ENCODE measurements around the gene GALNT10. TPM values are rescaled to one million over a fixed set of nuclear protein-coding genes. Genes with fewer than 3 reads are reported as not detected.
A peak's percentile ranks its signal among the peaks of the same experiment; 100 is the strongest.

GALNT10 gene
- total RNA-seq, 1 donor from 2014 or later, result 178 TPM

- DNase-seq (ENCODE audit: extremely low spot score, unreplicated experiment), result no peak
- H3K27ac Mint-ChIP-seq (ENCODE audit: unreplicated experiment), result peak overlapping the region; percentile 40
- no peaks in the 10 kb centered on the region for H3K27me3 Mint-ChIP-seq (ENCODE audit: unreplicated experiment)
- no peak overlapping the region for H3K4me3 Mint-ChIP-seq (ENCODE audit: unreplicated experiment)
- TF ChIP-seq CTCF (IDR thresholded peaks at IDR 0.05), result no peak
- H3K36me3 Mint-ChIP-seq (ENCODE audit: unreplicated experiment), result peaks cover 22% of the 10 kb centered on the region
- H3K9me3 Mint-ChIP-seq (ENCODE audit: unreplicated experiment), result no peaks in the 10 kb centered on the region
- H3K4me1 Mint-ChIP-seq (ENCODE audit: unreplicated experiment), result peaks cover 54% of the 10 kb centered on the region
Measured at GRCh38 chr5:154373326-154373725, 182.8 kb downstream of the GALNT10 start.

GRCh38 chr5:154373729-154374179 lies 183.2 kb downstream of the GALNT10 start:
- Mint-ChIP-seq H3K9me3 (ENCODE audit: unreplicated experiment) (no peaks in the 10 kb centered on the region), H3K27ac (ENCODE audit: unreplicated experiment) (peak overlapping the region; percentile 40), H3K36me3 (ENCODE audit: unreplicated experiment) (peaks cover 27% of the 10 kb centered on the region), H3K4me3 (ENCODE audit: unreplicated experiment) (no peak overlapping the region), H3K4me1 (ENCODE audit: unreplicated experiment) (peaks cover 50% of the 10 kb centered on the region), H3K27me3 (ENCODE audit: unreplicated experiment) (no peaks in the 10 kb centered on the region)
- no peak for DNase-seq (ENCODE audit: extremely low spot score, unreplicated experiment)
- no peak for TF ChIP-seq CTCF (IDR thresholded peaks at IDR 0.05)

GRCh38 chr5:154374264-154374663 lies 183.7 kb downstream of the GALNT10 start:
- H3K36me3 Mint-ChIP-seq (ENCODE audit: unreplicated experiment), result peaks cover 32% of the 10 kb centered on the region
- H3K27me3 Mint-ChIP-seq (ENCODE audit: unreplicated experiment), result no peaks in the 10 kb centered on the region
- TF ChIP-seq CTCF (IDR thresholded peaks at IDR 0.05), result no peak
- H3K4me1 Mint-ChIP-seq (ENCODE audit: unreplicated experiment), result peaks cover 44% of the 10 kb centered on the region
- H3K27ac Mint-ChIP-seq (ENCODE audit: unreplicated experiment), result peak overlapping the region; percentile 45
- no peak overlapping the region for H3K4me3 Mint-ChIP-seq (ENCODE audit: unreplicated experiment)
- no peak for DNase-seq (ENCODE audit: extremely low spot score, unreplicated experiment)
- H3K9me3 Mint-ChIP-seq (ENCODE audit: unreplicated experiment), result no peaks in the 10 kb centered on the region

GRCh38 chr5:154375329-154376008 lies 184.9 kb downstream of the GALNT10 start:
- Mint-ChIP-seq H3K36me3 (ENCODE audit: unreplicated experiment) (peaks cover 40% of the 10 kb centered on the region), H3K27me3 (ENCODE audit: unreplicated experiment) (no peaks in the 10 kb centered on the region), H3K9me3 (ENCODE audit: unreplicated experiment) (no peaks in the 10 kb centered on the region), H3K4me1 (ENCODE audit: unreplicated experiment) (peaks cover 32% of the 10 kb centered on the region), H3K4me3 (ENCODE audit: unreplicated experiment) (no peak overlapping the region), H3K27ac (ENCODE audit: unreplicated experiment) (peak overlapping the region; percentile 54)
- TF ChIP-seq CTCF (IDR thresholded peaks at IDR 0.05), result no peak
- DNase-seq (ENCODE audit: extremely low spot score, unreplicated experiment), result no peak

- no peak for TF ChIP-seq CTCF (IDR thresholded peaks at IDR 0.05)
- Mint-ChIP-seq H3K27me3 (ENCODE audit: unreplicated experiment) (no peaks in the 10 kb centered on the region), H3K4me3 (ENCODE audit: unreplicated experiment) (no peak overlapping the region), H3K36me3 (ENCODE audit: unreplicated experiment) (peaks cover 49% of the 10 kb centered on the region), H3K27ac (ENCODE audit: unreplicated experiment) (no peak overlapping the region), H3K4me1 (ENCODE audit: unreplicated experiment) (peaks cover 22% of the 10 kb centered on the region), H3K9me3 (ENCODE audit: unreplicated experiment) (no peaks in the 10 kb centered on the region)
- no peak for DNase-seq (ENCODE audit: extremely low spot score, unreplicated experiment)
Measured at GRCh38 chr5:154376481-154376880, 185.9 kb downstream of the GALNT10 start.
